SK-N-SH (cell line): ENCODE results near the gene BAZ1B.

Experiments used
- CHD2 ChIP-seq: fragments of 150-350 bp; IDR thresholded peaks from 2 replicates; pipeline ENCODE4 v1.6.1; 2018; ENCODE audit warnings: low read length; ENCODE audit not compliant: partially characterized antibody
- CTCF ChIP-seq: fragments of 200-600 bp; sonication (generic); IDR thresholded peaks from 2 replicates; pipeline ENCODE4 v1.6.1; 2017; ENCODE audit warnings: antibody characterized with exemption, mild to moderate bottlenecking, moderate library complexity
- EP300 ChIP-seq, 2 experiments: IDR thresholded peaks; 2 replicates each; pipeline versions ENCODE4 v1.4.0 to v1.6.1; 2012; ENCODE audit warnings: borderline replicate concordance in 1 of 2, low read depth in 1 of 2, low read length in 1 of 2
- EZH2phosphoT487 ChIP-seq: fragments of 200-600 bp; sonication (generic); IDR thresholded peaks from 2 replicates; pipeline ENCODE4 v1.6.1; 2017; ENCODE audit warnings: low read depth, mixed run types, mild to moderate bottlenecking, antibody characterized with exemption, moderate library complexity, borderline replicate concordance
- GABPA ChIP-seq: IDR thresholded peaks from 2 replicates; pipeline ENCODE4 v1.4.0; 2012; ENCODE audit warnings: low read depth, mild to moderate bottlenecking
- JUND ChIP-seq: IDR thresholded peaks from 2 replicates; pipeline ENCODE4 v1.4.0; 2012
- NFIC ChIP-seq: IDR thresholded peaks from 2 replicates; pipeline ENCODE4 v1.4.0; 2012; ENCODE audit warnings: borderline replicate concordance
- RCOR1 ChIP-seq: fragments of 150-350 bp; IDR thresholded peaks from 2 replicates; pipeline ENCODE4 v1.6.1; 2017; ENCODE audit warnings: antibody characterized with exemption, low read length
- TAF1 ChIP-seq: IDR thresholded peaks from 2 replicates; pipeline ENCODE4 v1.6.1; 2012; ENCODE audit warnings: low read depth, mild to moderate bottlenecking, low read length, moderate library complexity, borderline replicate concordance
- TF ChIP-seq, protein P1 (sequence below): IDR thresholded peaks from 2 replicates; pipeline ENCODE4 v1.4.0; 2012; ENCODE audit warnings: low read depth, borderline replicate concordance

DNA sequence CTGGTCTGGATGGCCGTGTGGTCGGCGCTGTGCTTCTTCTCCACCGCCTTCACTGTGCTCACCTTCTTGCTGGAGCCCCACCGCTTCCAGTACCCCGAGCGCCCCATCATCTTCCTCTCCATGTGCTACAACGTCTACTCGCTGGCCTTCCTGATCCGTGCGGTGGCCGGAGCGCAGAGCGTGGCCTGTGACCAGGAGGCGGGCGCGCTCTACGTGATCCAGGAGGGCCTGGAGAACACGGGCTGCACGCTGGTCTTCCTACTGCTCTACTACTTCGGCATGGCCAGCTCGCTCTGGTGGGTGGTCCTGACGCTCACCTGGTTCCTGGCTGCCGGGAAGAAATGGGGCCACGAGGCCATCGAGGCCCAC is 87.4 kb downstream of the BAZ1B start:
- no peak for TF ChIP-seq RCOR1
- TF ChIP-seq CTCF: no peak
- no peak for TF ChIP-seq NFIC
- TF ChIP-seq EP300 (IDR thresholded peaks at IDR 0.05; ENCODE audit: borderline replicate concordance in 1 of 2, low read depth in 1 of 2, low read length in 1 of 2): no peak
- TF ChIP-seq GABPA: no peak
- TF ChIP-seq, protein P1, sequence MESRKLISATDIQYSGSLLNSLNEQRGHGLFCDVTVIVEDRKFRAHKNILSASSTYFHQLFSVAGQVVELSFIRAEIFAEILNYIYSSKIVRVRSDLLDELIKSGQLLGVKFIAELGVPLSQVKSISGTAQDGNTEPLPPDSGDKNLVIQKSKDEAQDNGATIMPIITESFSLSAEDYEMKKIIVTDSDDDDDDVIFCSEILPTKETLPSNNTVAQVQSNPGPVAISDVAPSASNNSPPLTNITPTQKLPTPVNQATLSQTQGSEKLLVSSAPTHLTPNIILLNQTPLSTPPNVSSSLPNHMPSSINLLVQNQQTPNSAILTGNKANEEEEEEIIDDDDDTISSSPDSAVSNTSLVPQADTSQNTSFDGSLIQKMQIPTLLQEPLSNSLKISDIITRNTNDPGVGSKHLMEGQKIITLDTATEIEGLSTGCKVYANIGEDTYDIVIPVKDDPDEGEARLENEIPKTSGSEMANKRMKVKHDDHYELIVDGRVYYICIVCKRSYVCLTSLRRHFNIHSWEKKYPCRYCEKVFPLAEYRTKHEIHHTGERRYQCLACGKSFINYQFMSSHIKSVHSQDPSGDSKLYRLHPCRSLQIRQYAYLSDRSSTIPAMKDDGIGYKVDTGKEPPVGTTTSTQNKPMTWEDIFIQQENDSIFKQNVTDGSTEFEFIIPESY: no peak
- TF ChIP-seq TAF1: no peak
- no peak for TF ChIP-seq EZH2phosphoT487
- TF ChIP-seq CHD2: no peak
- TF ChIP-seq JUND: no peak
